Retinal pigment epithelial cell (primary cell): ENCODE results near the gene MOXD1.
"Not testable (repeated sequence)": the region's sequence is repeated elsewhere in the genome, so short reads cannot be mapped to it uniquely, and the experiment has no call there.

Source experiments
- DNase-seq: peaks from one replicate; pipeline ENCODE4 v3.0.0-alpha.2; 2010; ENCODE audit warnings: low read depth
- H3K4me3 ChIP-seq: 2 replicates; pipeline ENCODE4 v1.5.1; 2011; ENCODE audit warnings: mild to moderate bottlenecking, low read length, control low read depth, moderate library complexity
- TF ChIP-seq, protein P1 (sequence below): conservative IDR thresholded peaks from 2 replicates; pipeline ENCODE4 v1.5.1; 2011; ENCODE audit warnings: low read depth, low read length, control low read depth, inconsistent platforms

Gene MOXD1

DNA sequence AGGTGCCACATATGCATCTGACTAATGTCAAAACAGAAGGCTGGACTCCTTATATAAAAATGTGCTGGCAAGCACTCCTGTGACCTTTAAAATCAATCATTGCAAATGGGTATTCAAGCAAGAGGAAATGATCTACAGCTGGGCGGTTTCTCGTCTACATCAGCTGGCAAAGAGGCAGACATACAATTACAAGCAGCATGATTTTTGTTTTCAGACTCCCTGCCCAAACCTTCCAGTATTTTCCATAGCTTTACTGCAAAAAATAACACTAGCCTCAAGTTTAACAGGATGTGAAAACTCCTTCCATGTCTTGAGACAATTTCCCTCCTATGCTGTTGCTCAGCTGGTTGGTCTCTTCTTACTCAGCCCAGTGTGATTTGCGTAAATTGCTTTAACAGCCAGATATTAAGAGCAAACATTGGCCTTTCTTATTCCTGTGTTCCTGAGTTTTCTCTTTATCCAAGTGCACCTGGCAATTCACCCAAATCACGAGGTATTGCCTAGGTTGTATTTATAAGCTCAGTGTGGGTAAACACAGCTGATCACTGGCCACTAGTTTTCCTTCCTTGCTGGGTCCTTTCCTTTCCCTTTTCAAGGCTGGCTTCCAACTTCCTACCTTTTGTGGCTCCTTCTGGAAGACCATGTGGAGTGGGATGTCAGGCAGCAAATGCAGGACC, 130.4 kb downstream of the MOXD1 start:
- H3K4me3 ChIP-seq = no peak overlapping the region
- no peak for DNase-seq
- TF ChIP-seq, protein P1, sequence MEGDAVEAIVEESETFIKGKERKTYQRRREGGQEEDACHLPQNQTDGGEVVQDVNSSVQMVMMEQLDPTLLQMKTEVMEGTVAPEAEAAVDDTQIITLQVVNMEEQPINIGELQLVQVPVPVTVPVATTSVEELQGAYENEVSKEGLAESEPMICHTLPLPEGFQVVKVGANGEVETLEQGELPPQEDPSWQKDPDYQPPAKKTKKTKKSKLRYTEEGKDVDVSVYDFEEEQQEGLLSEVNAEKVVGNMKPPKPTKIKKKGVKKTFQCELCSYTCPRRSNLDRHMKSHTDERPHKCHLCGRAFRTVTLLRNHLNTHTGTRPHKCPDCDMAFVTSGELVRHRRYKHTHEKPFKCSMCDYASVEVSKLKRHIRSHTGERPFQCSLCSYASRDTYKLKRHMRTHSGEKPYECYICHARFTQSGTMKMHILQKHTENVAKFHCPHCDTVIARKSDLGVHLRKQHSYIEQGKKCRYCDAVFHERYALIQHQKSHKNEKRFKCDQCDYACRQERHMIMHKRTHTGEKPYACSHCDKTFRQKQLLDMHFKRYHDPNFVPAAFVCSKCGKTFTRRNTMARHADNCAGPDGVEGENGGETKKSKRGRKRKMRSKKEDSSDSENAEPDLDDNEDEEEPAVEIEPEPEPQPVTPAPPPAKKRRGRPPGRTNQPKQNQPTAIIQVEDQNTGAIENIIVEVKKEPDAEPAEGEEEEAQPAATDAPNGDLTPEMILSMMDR = no peak

- not testable (repeated sequence) for DNase-seq, H3K4me3 ChIP-seq
Measured at GRCh38 chr6:132268666-132269065, 132.6 kb downstream of the MOXD1 start.

- H3K4me3 ChIP-seq = no peak overlapping the region
- TF ChIP-seq, protein P1 = no peak
- no peak for DNase-seq
Measured at GRCh38 chr6:132268209-132268608, 133.1 kb downstream of the MOXD1 start.

DNA sequence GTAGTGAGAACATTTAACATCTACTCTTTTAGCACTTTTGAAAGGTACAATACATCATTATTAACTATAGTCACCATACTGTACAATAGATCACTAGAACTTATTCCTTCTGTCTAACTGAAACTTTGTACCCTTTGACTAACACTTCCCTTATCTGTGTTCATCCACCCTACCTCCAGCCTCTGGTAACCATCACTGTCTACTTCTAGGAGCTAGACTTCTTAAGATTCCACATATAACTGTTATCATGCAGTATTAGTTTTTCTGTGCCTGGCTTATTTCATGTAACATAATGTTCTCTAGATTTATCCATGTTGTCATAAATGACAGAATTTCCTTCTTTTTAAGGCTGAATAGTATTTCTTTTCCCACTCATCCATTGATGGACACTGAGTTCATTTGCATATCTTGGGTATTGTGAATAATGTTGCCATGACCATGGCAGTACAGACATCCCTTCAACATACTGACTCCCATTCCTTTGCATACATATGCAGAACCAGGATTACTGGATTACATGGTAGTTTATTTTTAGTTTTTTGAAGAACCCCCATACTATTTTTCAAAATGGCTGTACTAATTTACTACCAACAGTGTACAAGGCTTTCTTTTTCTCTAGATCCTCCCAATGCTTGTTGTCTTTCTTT, 135.7 kb downstream of the MOXD1 start:
- no peak for DNase-seq

GRCh38 chr6:132264021-132264500, 137.2 kb downstream of the MOXD1 start:
- TF ChIP-seq, protein P1 = no peak
- DNase-seq = no peak
- H3K4me3 ChIP-seq = no peak overlapping the region

More for the DNA sequence above, 135.7 kb downstream of the MOXD1 start:
- TF ChIP-seq, protein P1 = no peak
- no peak overlapping the region for H3K4me3 ChIP-seq

- DNase-seq = no peak
- H3K4me3 ChIP-seq = no peak overlapping the region
- TF ChIP-seq, protein P1 = no peak
Measured at GRCh38 chr6:132261354-132261753, 139.9 kb downstream of the MOXD1 start.

- DNase-seq = no peak
- H3K4me3 ChIP-seq = no peak overlapping the region
- TF ChIP-seq, protein P1 = peak; percentile 42
Measured at GRCh38 chr6:132259070-132259469, 142.2 kb downstream of the MOXD1 start.
